GM12864 (cell line): Measurements from ENCODE around the gene SDC3.

Source experiments
- DNase-seq: peaks from one replicate; pipeline ENCODE4 v3.0.0-alpha.2; 2011; ENCODE audit warnings: low read depth
- H3K4me3 ChIP-seq: 2 replicates; pipeline ENCODE4 v1.5.1; 2011; ENCODE audit warnings: mild to moderate bottlenecking, low read depth, low read length, control low read depth
- CTCF ChIP-seq: IDR thresholded peaks from 2 replicates; pipeline ENCODE4 v1.5.1; 2011; ENCODE audit warnings: low read depth, mild to moderate bottlenecking, moderate library complexity, low read length, control low read depth, inconsistent platforms; ENCODE audit errors: missing control alignments

Gene SDC3

DNA sequence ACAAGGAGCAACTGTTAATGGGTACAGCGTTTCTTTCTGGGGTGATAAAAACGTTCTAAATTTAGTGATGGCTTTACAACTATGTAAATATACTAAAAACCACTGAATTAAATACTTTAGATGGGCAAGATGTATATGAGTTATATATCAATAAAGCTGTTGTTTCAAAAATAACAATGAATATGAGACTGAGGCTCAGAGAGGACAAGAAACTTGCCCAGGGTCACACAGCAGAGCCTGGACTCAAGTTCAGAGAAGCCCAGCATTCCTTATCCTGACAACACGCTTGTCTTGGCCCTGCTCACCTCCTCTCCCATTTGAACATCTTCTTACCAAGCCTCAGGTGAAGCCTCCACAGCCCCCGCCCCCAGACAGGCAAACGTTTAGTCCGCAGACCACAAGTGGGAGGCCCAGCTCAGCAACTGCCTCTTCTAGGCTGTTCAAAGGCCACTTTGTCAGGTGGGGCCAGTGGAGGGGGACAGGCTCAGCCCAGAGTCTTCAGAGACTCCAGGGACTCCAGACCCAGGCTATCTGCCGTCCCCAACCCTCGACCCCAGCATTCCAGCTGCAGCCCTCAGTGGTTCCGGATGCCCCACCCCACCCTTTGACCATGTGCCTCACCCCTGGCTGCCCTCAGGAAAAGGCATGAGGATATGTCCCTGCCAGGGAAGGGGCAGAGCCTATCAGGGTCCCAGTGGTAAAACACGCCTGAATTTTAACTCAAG is 17.9 kb downstream of the SDC3 start:
- no peak overlapping the region for H3K4me3 ChIP-seq
- no peak for DNase-seq
- no peak for TF ChIP-seq CTCF

DNA sequence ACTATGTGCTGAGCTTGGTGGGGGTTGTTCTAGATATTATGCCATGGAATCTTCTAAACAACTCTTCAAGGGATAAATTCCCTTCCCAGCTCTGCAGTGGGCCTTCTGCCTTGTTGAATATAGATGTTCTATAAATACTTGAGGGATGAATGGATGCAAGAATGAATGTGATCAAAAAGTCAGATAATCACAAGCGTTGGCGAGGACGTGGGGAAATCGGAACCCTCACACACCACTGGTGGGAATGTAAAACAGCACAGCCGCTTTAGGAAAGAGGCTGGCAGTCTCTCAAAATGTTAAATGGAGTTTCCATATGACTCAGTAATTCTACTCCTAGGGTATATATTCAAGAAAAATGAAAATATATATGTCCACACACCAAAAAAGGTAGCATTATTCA is 19.0 kb downstream of the SDC3 start:
- DNase-seq = no peak
- TF ChIP-seq CTCF = no peak
- no peak overlapping the region for H3K4me3 ChIP-seq

- no peak for TF ChIP-seq CTCF
- DNase-seq = no peak
- H3K4me3 ChIP-seq = no peak overlapping the region
Observed at GRCh38 chr1:30888975-30889374, 19.6 kb downstream of the SDC3 start.

DNA sequence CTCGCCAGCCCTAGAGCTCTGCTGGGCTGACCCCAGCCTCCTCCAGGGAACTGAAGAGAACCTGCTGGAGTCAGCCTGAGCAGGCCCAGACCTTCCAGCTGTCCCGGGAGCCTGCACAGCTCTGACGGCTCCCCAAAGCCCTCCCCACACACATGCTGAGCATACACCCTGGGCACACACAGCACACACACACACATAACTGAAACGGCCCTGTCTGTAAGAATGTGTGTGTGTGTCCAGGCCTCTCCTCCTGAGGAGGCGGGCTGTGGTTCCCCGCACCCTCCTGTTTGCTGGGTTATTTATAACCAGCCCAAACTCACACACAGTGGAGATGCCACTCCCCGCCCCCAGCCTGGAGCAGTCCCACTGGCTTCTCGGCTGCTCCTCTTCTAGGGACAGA is 20.2 kb downstream of the SDC3 start:
- TF ChIP-seq CTCF = no peak
- H3K4me3 ChIP-seq = no peak overlapping the region
- DNase-seq = no peak

DNA sequence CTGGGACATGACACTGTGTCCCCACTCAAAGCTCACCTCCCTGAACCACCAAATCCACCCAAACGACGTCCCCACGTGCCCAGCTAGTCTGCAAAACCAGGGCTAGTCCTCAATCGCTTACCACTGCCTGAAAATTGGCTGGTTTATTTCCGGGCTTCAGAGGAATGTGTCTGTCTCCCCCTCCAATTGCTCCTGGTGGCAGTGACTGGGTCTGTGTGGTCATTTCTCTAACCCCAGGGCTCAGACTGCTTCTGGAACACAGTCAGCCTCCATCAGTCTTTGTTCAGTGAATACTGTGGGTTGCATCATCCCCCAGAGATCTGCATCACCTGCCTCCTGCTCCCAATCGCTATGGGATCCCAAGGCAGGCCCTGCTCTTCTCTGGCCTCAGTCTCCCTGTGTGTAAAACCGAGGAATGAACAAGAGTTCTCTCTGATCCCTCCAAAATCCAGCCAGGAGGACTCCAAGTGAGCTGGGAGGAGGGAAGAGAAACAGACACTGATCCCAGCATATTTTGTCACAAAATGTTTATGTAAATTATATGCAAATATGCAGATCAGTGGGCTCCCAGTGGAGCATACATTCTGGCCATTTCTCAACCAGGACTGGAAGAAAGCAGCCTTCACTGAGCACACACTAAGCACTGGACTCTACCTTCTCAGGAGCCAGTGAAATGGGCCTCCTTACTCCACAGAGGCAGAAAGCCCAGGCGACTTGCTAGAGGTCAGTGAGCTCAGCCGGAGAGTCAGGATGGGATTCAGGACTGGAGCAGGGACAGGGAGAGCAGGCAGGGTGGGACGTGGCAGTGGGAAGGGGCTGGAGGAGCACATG is 20.9 kb downstream of the SDC3 start:
- DNase-seq = no peak
- no peak overlapping the region for H3K4me3 ChIP-seq
- TF ChIP-seq CTCF = no peak

DNA sequence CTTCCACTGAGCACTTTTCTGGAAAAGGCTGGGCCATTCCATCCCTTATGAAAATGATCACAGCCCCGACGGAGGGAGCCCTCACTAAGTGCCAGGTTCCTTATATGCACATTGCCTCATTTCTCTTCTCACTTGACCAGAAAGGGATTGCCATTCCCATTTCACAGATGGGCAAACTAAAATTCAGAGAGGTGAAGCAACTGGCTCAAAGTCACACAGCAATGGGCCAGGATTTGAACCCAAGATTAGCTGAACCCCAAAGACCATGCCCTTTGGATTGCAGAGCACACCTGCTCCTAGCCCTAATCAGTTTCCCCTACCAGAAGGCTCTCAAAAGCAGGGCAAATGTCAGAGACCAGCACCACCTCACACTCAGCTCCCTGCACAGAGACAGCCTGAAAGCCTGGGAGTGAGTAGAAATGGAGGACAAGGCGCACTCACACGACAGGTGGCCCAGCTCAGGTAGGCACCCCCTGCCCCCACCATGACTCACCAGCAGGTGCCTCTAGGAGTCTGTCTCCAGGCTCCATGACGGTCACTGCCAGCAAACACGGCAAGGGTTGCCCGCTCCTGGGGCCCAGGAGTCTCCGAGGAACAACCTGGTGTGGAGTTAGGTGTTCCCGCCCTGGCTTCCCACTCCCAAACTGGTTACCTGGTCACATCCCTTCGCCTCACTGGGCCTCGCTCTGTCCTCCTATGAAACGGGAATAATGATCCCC is 21.7 kb downstream of the SDC3 start:
- TF ChIP-seq CTCF = no peak
- no peak for DNase-seq
- H3K4me3 ChIP-seq = no peak overlapping the region
